Hepatocyte (in vitro differentiated cells): ENCODE measurements around the gene AUTS2.

Experiments
- CTCF ChIP-seq: fragments of 200-600 bp; sonication (generic); IDR thresholded peaks from 2 replicates; pipeline ENCODE4 v1.5.1; 2016; ENCODE audit warnings: antibody characterized with exemption, mild to moderate bottlenecking; ENCODE audit not compliant: poor library complexity
- EZH2 ChIP-seq: fragments of 200-600 bp; sonication (generic); IDR thresholded peaks from 2 replicates; pipeline ENCODE4 v1.6.1; 2016; ENCODE audit warnings: antibody characterized with exemption, mild to moderate bottlenecking, borderline replicate concordance
- EZH2phosphoT487 ChIP-seq: fragments of 200-600 bp; sonication (generic); IDR thresholded peaks from one replicate; pipeline ENCODE4 v1.6.1; 2018; ENCODE audit warnings: antibody characterized with exemption, mild to moderate bottlenecking, low read depth, moderate library complexity; ENCODE audit not compliant: unreplicated experiment, severe bottlenecking

GRCh38 chr7:69684369-69685292, 86.4 kb downstream of the AUTS2 start:
- TF ChIP-seq CTCF (no peak), EZH2 (no peak), EZH2phosphoT487 (no peak)
